ENCODE data around the gene CDC26. TPM values are rescaled to one million over a fixed set of nuclear protein-coding genes. Genes with fewer than 3 reads are reported as not detected.

CDC26 gene
- total RNA-seq, 4 donors from 2014 or later = 20.5 to 42.4 (median 26.5) TPM

DNA sequence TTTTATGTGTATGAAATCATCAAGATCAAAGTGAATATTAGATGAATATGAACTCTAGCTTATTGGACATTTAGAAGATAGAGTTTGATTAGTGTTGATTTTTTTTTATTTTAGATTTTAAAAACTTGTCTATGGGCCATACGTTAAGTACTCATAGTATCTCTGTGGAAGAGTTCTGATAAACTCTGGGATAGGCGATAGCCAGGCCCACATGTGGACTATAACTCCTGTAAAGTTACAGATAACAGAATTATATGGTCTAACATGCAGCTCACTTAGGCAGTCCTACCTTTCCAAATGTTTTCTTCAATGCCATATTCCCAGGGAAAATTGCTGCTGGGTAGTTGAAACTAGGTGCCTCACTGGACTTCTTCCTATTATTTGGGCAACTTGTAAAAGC lies 43.7 kb downstream of the CDC26 start:
- DNase-seq = no peak
- H3K4me1 ChIP-seq = peaks cover 0 to 32% (median 14%) of the 10 kb centered on the region in 3 donors
- no peak for TF ChIP-seq POLR2A (IDR thresholded peaks at IDR 0.05)
- TF ChIP-seq, protein P1, sequence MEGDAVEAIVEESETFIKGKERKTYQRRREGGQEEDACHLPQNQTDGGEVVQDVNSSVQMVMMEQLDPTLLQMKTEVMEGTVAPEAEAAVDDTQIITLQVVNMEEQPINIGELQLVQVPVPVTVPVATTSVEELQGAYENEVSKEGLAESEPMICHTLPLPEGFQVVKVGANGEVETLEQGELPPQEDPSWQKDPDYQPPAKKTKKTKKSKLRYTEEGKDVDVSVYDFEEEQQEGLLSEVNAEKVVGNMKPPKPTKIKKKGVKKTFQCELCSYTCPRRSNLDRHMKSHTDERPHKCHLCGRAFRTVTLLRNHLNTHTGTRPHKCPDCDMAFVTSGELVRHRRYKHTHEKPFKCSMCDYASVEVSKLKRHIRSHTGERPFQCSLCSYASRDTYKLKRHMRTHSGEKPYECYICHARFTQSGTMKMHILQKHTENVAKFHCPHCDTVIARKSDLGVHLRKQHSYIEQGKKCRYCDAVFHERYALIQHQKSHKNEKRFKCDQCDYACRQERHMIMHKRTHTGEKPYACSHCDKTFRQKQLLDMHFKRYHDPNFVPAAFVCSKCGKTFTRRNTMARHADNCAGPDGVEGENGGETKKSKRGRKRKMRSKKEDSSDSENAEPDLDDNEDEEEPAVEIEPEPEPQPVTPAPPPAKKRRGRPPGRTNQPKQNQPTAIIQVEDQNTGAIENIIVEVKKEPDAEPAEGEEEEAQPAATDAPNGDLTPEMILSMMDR (IDR thresholded peaks at IDR 0.05) = no peak
- H3K9me3 ChIP-seq = no peaks in the 10 kb centered on the region
- intact Hi-C loops (cut with DNase I) = no loop called here
- no peaks in the 10 kb centered on the region for H3K36me3 ChIP-seq
- H3K27ac ChIP-seq = no peak overlapping the region
- H3K27me3 ChIP-seq = no peaks in the 10 kb centered on the region
- no peak overlapping the region for H3K4me3 ChIP-seq
- 98 to 100% methylated on average over 2 of the region's 2 CpGs for WGBS, 2 donors

DNA sequence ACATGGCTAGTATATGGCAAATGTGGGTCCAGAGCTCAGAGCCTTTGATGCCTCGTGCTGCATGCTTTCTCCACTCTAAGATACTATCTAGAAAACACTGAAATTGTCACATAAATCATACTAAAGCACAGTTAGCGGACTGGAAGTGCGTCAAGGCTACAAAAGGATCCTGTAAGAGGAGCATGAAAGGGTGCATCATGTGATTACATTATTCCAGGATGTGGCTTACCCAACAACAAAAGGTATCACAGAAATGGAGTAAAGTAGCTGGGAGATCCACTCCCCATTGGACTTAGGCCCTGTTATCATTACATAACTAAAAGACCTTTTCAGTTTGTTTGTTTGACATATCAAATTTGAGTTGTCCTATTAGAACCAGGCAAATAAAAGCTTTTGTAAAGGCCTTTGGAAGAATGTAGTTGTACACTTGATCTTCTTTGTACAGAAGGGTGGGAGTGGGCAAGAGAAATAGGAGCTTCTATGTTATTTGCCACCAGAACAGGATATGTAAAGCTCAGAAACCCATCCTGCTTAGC lies 47.2 kb downstream of the CDC26 start:
- no peaks in the 10 kb centered on the region for H3K27me3 ChIP-seq
- H3K36me3 ChIP-seq = peaks cover 0 to 3% (median 0%) of the 10 kb centered on the region in 3 donors
- H3K4me3 ChIP-seq = no peak overlapping the region
- H3K9me3 ChIP-seq = no peaks in the 10 kb centered on the region
- 69 to 81% methylated on average over 3 of the region's 3 CpGs for WGBS, 2 donors
- no peak overlapping the region for H3K27ac ChIP-seq
- no peak for DNase-seq
- intact Hi-C loops (cut with DNase I) = no loop called here
- TF ChIP-seq, protein P1 (IDR thresholded peaks at IDR 0.05) = no peak
- TF ChIP-seq POLR2A (IDR thresholded peaks at IDR 0.05) = no peak
- peaks cover 0 to 23% (median 8%) of the 10 kb centered on the region in 3 donors for H3K4me1 ChIP-seq

- TF ChIP-seq, protein P1 (IDR thresholded peaks at IDR 0.05) = no peak
- no peak for TF ChIP-seq POLR2A (IDR thresholded peaks at IDR 0.05)
- WGBS, 2 donors = 31 to 84% methylated on average over 1 of the region's 1 CpG
- Histone ChIP-seq H3K9me3 (no peaks in the 10 kb centered on the region), H3K27me3 (no peaks in the 10 kb centered on the region), H3K27ac (no peak overlapping the region), H3K36me3 (peaks cover 0 to 3% (median 0%) of the 10 kb centered on the region in 3 donors), H3K4me1 (peaks cover 1 to 23% (median 5%) of the 10 kb centered on the region in 3 donors), H3K4me3 (no peak overlapping the region)
- intact Hi-C loops (cut with DNase I) = no loop called here
- no peak for DNase-seq
Measured at GRCh38 chr9:113227436-113227835, 47.9 kb downstream of the CDC26 start.

- TF ChIP-seq, protein P1 (IDR thresholded peaks at IDR 0.05) = no peak
- TF ChIP-seq POLR2A (IDR thresholded peaks at IDR 0.05) = no peak
- H3K9me3 ChIP-seq = no peaks in the 10 kb centered on the region
- DNase-seq = no peak
- no peak overlapping the region for H3K4me3 ChIP-seq
- H3K27ac ChIP-seq = no peak overlapping the region
- intact Hi-C loops (cut with DNase I) = no loop called here
- peaks cover 0 to 3% (median 0%) of the 10 kb centered on the region in 3 donors for H3K36me3 ChIP-seq
- H3K27me3 ChIP-seq = no peaks in the 10 kb centered on the region
- 89 to 100% methylated on average over 2 of the region's 2 CpGs for WGBS, 2 donors
- peaks cover 18 to 42% (median 19%) of the 10 kb centered on the region in 3 donors for H3K4me1 ChIP-seq
Measured at GRCh38 chr9:113223963-113224362, 51.4 kb downstream of the CDC26 start.

DNA sequence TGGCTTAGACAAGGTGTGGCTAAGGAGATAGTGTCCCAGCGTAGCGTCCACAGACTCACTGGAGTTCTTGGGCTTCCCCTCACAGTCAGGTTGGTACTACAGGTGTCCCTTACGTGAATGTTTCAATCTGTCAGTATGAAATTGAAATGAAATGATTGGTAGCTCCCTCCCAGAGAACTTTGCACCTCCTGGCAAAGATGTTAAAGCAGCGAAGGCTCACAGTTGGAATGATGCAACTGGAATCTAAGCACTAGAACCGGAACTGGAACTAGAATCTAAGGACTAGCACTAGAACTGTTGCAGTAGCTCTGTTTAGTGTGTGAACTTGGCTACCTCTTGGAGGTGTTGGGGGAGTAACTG lies 52.9 kb downstream of the CDC26 start:
- intact Hi-C loops (cut with DNase I) = no loop called here
- Histone ChIP-seq H3K9me3 (no peaks in the 10 kb centered on the region), H3K27ac (peak overlapping the region in 2 of 4 donors; percentile 92 to 93), H3K27me3 (no peaks in the 10 kb centered on the region), H3K4me1 (peaks cover 19 to 57% (median 22%) of the 10 kb centered on the region in 3 donors), H3K4me3 (peak overlapping the region; percentile 65 to 92 (median 85)), H3K36me3 (peaks cover 0 to 3% (median 0%) of the 10 kb centered on the region in 3 donors)
- DNase-seq = no peak
- WGBS, 2 donors = 39 to 44% methylated on average over 5 of the region's 5 CpGs
- TF ChIP-seq POLR2A (IDR thresholded peaks at IDR 0.05) = no peak
- TF ChIP-seq, protein P1 (IDR thresholded peaks at IDR 0.05) = no peak

All from esophagus squamous epithelium (tissue), 5 donors.